GM18505 (cell line): ENCODE data around the gene TICAM2.
"Not testable (repeated sequence)": the region's sequence is repeated elsewhere in the genome, so short reads cannot be mapped to it uniquely, and the experiment has no call there.

Source experiments
- ATAC-seq: cut with Tn5 transposase; IDR thresholded peaks from one replicate; pipeline ENCODE4 v1.9.1; 2021; ENCODE audit not compliant: unreplicated experiment
- POLR2A ChIP-seq: IDR thresholded peaks from 4 replicates; pipeline ENCODE4 v1.6.1; 2011; ENCODE audit warnings: borderline replicate concordance; ENCODE audit not compliant: insufficient read depth, insufficient read length; ENCODE audit errors: extremely low read depth

Gene TICAM2

GRCh38 chr5:115601701-115602590, at the start of gene TICAM2:
Gene TICAM2, minus strand, starts transcription at chr5:115602479. Its CDS starts 21,223 bp downstream, at chr5:115581256.
- ATAC-seq, result peak; percentile 72
- peak; percentile 76 for TF ChIP-seq POLR2A

- no peak for TF ChIP-seq POLR2A
- ATAC-seq, result no peak
Observed at GRCh38 chr5:115649541-115649940, 47.3 kb upstream of the TICAM2 start.

GRCh38 chr5:115648056-115648455, 45.8 kb upstream of the TICAM2 start:
- no peak for ATAC-seq
- TF ChIP-seq POLR2A, result no peak

- ATAC-seq, result not testable (repeated sequence)
Observed at GRCh38 chr5:115645386-115645785, 43.1 kb upstream of the TICAM2 start.

- TF ChIP-seq POLR2A, result no peak
Observed at GRCh38 chr5:115644046-115644445, 41.8 kb upstream of the TICAM2 start.

GRCh38 chr5:115641948-115642347, 39.7 kb upstream of the TICAM2 start:
- no peak for TF ChIP-seq POLR2A
- no peak for ATAC-seq

More at GRCh38 chr5:115644046-115644445, 41.8 kb upstream of the TICAM2 start:
- no peak for ATAC-seq

- no peak for TF ChIP-seq POLR2A
- no peak for ATAC-seq
Observed at GRCh38 chr5:115640274-115640673, 38.0 kb upstream of the TICAM2 start.

GRCh38 chr5:115639377-115639776, 37.1 kb upstream of the TICAM2 start:
- no peak for ATAC-seq
- TF ChIP-seq POLR2A, result no peak

GRCh38 chr5:115637507-115637906, 35.2 kb upstream of the TICAM2 start:
- no peak for TF ChIP-seq POLR2A
- ATAC-seq, result no peak

GRCh38 chr5:115636008-115636407, 33.7 kb upstream of the TICAM2 start:
- ATAC-seq, result no peak
- no peak for TF ChIP-seq POLR2A

GRCh38 chr5:115634343-115635132, 32.3 kb upstream of the TICAM2 start:
- TF ChIP-seq POLR2A, result no peak
- peak; percentile 60 for ATAC-seq

- no peak for ATAC-seq
- no peak for TF ChIP-seq POLR2A
Observed at GRCh38 chr5:115629903-115630302, 27.6 kb upstream of the TICAM2 start.

GRCh38 chr5:115627295-115627865, 25.1 kb upstream of the TICAM2 start:
- TF ChIP-seq POLR2A, result no peak
- no peak for ATAC-seq
